ENCODE data around the gene OCA2.
"Not testable (repeated sequence)": the region's sequence is repeated elsewhere in the genome, so short reads cannot be mapped to it uniquely, and the experiment has no call there.

The OCA2 gene

GRCh38 chr15:27866505-27867165, 232.5 kb downstream of the OCA2 start:
- DNase-seq: no peak

GRCh38 chr15:27865926-27866325, 233.2 kb downstream of the OCA2 start:
- no peak for DNase-seq

DNA sequence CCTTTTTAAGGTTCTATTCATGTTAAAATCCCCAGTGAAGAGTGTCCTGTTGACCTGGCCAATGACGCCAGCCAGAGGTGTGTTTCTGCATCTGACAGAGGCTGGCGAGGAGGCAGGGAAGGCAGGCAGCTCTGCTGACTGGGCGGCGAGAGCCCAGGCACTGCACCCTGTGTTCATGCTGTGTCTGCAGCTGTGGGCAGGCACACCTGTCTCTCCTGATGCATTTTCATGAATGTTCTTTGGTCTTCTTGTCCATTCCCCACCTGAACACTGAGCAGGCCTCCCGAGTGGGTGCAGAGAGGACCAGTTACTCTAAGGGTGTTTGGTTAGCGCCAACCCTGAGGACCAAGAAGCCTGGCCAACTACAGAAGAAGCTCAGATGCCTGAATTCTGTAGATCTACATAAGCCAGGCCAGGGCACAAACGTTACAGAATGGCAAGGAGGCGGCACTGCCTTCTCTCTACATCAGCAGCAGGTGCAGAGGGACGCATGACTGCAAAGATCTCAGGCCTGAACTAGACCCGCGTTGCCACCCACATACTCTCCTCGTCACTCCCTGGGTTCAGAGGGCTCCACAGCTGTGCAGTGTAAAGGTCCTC, 233.7 kb downstream of the OCA2 start:
- DNase-seq: no peak

GRCh38 chr15:27864719-27865118, 234.4 kb downstream of the OCA2 start:
- DNase-seq: no peak

DNA sequence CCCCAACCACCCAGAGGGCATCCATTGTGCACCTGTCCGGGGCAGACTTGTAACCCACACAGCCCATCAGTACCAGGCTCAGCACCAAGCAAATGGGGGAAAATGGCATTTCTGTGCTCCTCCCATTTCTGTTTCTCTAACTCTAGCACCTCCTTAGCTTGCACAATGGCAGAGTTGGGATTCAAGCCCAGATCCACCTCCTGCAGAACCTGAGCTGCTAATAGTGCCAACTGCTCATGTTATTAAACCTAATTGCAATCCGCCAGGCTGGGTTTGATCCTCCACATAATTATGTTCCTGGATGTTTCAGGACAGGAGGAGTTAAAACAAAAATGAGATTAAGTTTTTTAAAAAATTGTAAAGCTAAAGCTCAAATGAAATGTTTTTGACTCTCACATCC, 235.0 kb downstream of the OCA2 start:
- no peak for DNase-seq

DNA sequence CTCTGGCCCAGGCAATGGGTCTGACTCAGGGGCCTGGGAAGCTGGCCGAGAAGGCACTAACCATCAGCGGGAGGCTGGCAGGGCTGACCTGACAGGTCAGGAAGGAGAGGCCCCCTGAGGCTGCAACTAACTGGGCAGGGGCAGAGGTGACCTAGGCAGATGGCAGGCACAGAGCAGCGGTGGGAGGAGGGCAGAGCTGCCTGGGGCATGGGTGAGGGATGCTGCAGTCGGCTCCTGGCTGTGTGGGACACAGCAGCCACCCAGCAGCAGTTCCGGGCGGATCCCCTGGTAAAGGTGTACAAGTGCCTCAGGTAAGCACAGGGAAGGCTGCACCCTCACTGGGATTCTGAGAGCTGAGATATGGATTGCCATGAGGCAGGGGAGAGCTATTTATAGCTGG, 236.1 kb downstream of the OCA2 start:
- no peak for DNase-seq

DNA sequence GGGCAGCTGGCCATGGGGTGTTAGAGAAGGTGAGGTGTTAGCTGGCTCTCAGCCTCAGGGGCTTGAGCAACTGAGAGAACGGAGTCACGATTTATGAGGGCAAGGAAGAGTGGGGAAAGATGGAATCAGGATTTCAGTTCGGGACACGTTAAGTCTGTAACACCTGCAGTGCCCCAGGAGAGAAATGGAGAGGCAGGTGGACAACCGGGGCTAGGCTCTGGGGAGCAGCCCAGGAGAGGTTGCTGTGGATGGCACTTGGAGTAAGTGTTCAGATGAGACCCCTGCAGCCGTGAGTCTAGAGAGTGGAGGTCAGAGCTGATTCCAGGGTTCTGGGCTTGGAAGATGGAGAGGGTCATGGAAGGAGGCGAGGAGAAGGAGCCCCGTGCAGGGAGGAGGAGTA, 237.9 kb downstream of the OCA2 start:
- DNase-seq: no peak

GRCh38 chr15:27855137-27855536, 244.0 kb downstream of the OCA2 start:
- DNase-seq: no peak

- no peak for DNase-seq
Observed at GRCh38 chr15:27854601-27855000, 244.5 kb downstream of the OCA2 start.

GRCh38 chr15:27853624-27854455, 245.3 kb downstream of the OCA2 start:
- DNase-seq: no peak

DNA sequence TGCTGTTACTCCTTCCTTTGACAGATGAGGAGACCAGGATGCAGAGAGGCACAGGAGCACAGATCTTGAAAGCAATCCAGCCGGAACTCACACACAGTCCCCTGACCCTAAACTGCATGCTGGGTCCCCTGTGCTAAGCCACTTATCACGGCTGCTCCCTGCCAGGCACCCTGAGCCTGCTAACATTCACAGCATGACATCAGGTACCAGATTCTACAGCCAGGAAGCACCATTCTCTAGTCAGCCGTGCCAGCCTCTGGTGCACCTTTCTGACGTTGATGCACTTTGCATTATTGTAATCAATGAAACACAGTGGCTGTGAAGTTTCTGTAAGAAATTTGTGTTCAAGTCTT, 247.3 kb downstream of the OCA2 start:
- DNase-seq: no peak

DNA sequence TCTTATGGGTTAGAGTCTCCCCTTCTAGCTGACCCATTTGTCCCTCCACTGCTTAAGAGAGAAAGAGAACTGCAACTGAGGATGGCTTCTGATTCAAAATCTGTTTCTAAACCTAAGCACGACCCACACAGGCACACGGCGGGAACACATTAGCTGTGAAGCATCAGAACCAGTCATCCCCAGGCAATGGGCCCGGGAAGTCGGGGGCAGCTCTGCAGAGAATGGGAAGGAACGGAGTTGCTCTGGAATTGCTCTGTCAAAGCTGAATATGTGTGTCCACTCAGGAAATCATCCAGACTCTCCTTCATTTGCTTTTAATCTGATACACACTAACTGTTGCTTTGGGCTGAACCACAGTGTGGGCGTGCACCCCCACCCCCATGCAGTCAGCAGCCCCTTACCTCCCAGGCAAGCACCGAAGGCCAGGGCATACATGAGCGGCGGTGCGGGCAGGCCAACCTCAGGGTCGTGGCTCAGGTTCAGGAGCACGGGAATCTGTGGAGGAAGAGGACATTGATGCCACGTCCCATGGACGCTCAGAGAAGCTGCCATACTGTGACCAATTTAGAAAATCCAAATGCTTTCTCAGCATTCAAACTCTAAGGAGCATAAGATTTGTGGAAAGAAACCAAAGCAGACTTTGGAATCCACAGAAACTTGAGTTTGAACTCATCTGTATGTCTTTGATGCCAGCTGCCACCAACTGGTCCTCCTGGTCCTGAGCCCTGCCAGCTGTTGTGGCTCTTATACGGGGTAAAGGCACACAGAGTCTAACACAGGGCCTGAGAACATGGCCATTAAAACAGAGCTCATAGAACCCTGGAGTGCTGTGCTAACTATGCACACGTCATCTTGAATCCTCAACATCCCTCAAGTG, 247.9 kb downstream of the OCA2 start:
- DNase-seq: no peak

DNA sequence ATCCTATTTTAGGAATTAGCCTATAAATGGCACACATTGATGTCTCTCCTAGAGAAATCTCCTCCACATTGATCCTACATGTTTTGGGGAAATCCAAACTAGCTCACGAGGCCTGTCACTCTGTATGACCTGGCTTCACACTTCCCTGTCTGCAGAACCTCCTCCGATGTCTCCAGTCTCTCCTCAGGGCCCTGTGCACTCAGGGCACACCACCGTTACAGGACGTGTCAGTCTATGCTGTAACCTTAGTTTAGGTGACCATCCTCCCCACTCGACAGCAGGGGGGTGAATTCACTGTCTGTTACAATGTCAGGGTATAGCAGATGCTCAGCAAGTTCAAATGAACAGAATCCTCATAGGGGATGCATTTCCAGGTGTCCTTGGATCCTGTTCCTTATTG, 249.1 kb downstream of the OCA2 start:
- no peak for DNase-seq

DNA sequence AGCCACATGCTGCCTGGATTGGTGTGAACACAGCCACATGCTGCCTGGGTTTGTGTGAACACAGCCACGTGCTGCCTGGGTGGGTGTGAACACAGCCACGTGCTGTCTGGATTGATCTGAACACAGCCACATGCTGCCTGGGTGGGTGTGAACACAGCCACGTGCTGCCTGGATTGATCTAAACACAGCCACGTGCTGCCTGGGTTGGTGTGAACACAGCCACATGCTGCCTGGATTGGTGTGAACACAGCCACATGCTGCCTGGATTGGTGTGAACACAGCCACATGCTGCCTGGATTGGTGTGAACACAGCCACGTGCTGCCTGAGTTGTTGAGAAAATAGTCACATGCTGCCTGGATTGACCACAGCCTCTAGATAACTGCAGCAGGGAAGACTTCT, 250.2 kb downstream of the OCA2 start:
- not testable (repeated sequence) for DNase-seq

GRCh38 chr15:27847775-27848710, 251.1 kb downstream of the OCA2 start:
- no peak for DNase-seq

DNA sequence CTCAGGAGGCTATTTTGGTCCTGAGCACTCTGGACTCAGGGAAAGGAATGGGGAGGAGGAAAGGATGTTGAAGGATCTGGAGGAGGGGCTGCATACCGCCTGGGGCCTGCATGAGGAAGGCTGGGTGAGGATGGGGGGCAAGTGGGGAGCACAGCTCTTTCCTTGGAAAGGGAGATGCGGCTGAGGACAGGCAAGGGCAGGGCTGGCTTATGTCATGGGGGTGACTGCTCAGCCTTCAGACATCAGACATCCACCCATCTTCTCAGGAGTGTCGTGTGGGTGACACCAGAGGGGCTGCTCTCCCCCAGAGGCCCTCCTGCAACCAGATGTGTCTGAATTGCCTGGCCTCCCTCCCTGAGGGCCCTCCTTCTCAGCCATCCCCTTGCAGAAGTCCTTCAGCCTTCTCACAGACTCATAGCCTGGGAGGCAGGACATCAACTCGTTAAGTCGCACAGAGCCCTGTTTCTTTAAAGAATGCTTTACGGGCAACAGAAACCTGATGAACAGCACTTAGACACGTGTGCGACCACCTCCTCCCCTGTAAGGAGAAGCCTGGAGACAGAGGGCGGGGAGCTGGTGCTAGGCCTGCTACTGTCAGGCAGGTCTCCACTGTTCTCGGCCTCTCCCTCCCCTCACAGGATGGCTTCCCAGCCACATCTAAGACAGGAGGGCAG, 252.3 kb downstream of the OCA2 start:
- no peak for DNase-seq

- DNase-seq: no peak
Observed at GRCh38 chr15:27845535-27846369, 253.4 kb downstream of the OCA2 start.

DNA sequence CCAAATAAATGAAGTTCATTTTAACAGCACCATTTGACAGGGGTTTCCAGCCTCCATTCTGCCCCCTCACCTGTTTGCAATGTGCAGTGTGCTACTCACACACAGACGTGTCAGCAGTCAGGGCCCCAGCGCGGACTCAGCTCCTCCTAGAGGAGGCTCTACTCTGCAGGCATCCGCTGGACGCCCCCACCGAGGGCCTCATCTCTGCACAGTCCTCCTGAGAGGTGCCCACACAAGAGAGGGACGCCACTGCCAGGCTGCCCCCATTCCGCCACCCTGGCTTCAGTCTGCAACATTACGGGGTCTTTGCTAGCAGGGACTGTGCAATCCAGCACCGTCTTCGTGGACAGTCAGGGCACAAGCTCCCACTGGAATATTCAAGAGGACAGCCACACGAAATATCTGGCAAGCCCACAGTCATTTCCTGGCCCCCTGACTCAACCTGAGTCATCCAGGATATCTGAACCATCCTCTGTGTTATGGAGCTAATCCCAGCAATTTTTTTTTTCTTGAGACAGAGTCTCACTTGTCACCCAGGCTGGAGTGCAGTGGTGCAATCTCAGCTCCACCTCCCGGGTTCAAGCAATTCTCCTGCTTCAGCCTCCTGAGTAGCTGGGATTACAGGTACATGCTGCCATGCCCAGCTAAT, 255.0 kb downstream of the OCA2 start:
- no peak for DNase-seq

- DNase-seq: no peak
Observed at GRCh38 chr15:27843146-27843545, 256.0 kb downstream of the OCA2 start.

GRCh38 chr15:27842526-27842925, 256.6 kb downstream of the OCA2 start:
- no peak for DNase-seq

Data from KG1 (cell line).